HEK293 (cell line): Measurements from ENCODE around the gene RIPOR1.

Experiments
- OVOL3 ChIP-seq: fragments of 450-650 bp; formaldehyde crosslinking; IDR thresholded peaks from 2 replicates; pipeline ENCODE4 v1.5.1; 2016; ENCODE audit warnings: missing biosample characterization, missing genetic modification characterization
- TCF7L2 ChIP-seq: IDR thresholded peaks from 2 replicates; pipeline ENCODE4 v1.6.1; 2011; ENCODE audit warnings: low read depth, mild to moderate bottlenecking, inconsistent platforms, low read length, moderate library complexity, borderline replicate concordance
- ZBTB21 ChIP-seq: fragments of 450-650 bp; formaldehyde crosslinking; IDR thresholded peaks from 2 replicates; pipeline ENCODE4 v1.5.1; 2017; ENCODE audit warnings: missing biosample characterization, missing genetic modification characterization
- ZFP69B ChIP-seq: fragments of 450-650 bp; formaldehyde crosslinking; IDR thresholded peaks from 2 replicates; pipeline ENCODE4 v1.5.1; 2016; ENCODE audit warnings: missing biosample characterization, missing genetic modification characterization
- ZNF133 ChIP-seq: fragments of 450-650 bp; formaldehyde crosslinking; IDR thresholded peaks from 2 replicates; pipeline ENCODE4 v1.5.1; 2016; ENCODE audit warnings: missing biosample characterization, missing genetic modification characterization
- ZNF148 ChIP-seq: fragments of 450-650 bp; formaldehyde crosslinking; IDR thresholded peaks from 2 replicates; pipeline ENCODE4 v1.5.0; 2017; ENCODE audit warnings: missing biosample characterization, missing genetic modification characterization, borderline replicate concordance
- ZNF202 ChIP-seq: fragments of 450-650 bp; formaldehyde crosslinking; IDR thresholded peaks from 2 replicates; pipeline ENCODE4 v1.5.1; 2016; ENCODE audit warnings: missing biosample characterization, missing genetic modification characterization, borderline replicate concordance
- ZNF280C ChIP-seq: fragments of 450-650 bp; formaldehyde crosslinking; IDR thresholded peaks from 2 replicates; pipeline ENCODE4 v1.5.1; 2016; ENCODE audit warnings: missing biosample characterization, missing genetic modification characterization
- ZNF292 ChIP-seq: fragments of 450-650 bp; formaldehyde crosslinking; IDR thresholded peaks from 2 replicates; pipeline ENCODE4 v1.5.1; 2016; ENCODE audit warnings: low read depth, missing biosample characterization, missing genetic modification characterization, borderline replicate concordance
- ZNF335 ChIP-seq: fragments of 450-650 bp; formaldehyde crosslinking; conservative IDR thresholded peaks from 2 replicates; pipeline ENCODE4 v1.5.1; 2016; ENCODE audit warnings: missing biosample characterization, missing genetic modification characterization
- ZNF48 ChIP-seq: fragments of 450-650 bp; formaldehyde crosslinking; IDR thresholded peaks from 2 replicates; pipeline ENCODE4 v1.5.1; 2016; ENCODE audit warnings: missing biosample characterization, missing genetic modification characterization
- ZNF510 ChIP-seq: fragments of 450-650 bp; formaldehyde crosslinking; IDR thresholded peaks from 2 replicates; pipeline ENCODE4 v1.5.1; 2018; ENCODE audit warnings: mild to moderate bottlenecking, missing genetic modification characterization, missing biosample characterization; ENCODE audit not compliant: insufficient replicate concordance
- ZNF571 ChIP-seq: fragments of 450-650 bp; formaldehyde crosslinking; IDR thresholded peaks from 2 replicates; pipeline ENCODE4 v1.5.0; 2017; ENCODE audit warnings: missing biosample characterization, missing genetic modification characterization
- ZNF610 ChIP-seq: fragments of 450-650 bp; formaldehyde crosslinking; IDR thresholded peaks from 2 replicates; pipeline ENCODE4 v1.5.1; 2016; ENCODE audit warnings: missing biosample characterization, missing genetic modification characterization, borderline replicate concordance
- ZNF629 ChIP-seq: fragments of 450-650 bp; formaldehyde crosslinking; IDR thresholded peaks from 2 replicates; pipeline ENCODE4 v1.5.1; 2017; ENCODE audit warnings: missing biosample characterization, missing genetic modification characterization
- ZSCAN30 ChIP-seq: fragments of 450-650 bp; IDR thresholded peaks from 2 replicates; pipeline ENCODE4 v1.5.1; 2018; ENCODE audit warnings: missing biosample characterization, mild to moderate bottlenecking, missing genetic modification characterization, moderate library complexity
- TF ChIP-seq, protein P1 (sequence below): fragments of 450-650 bp; formaldehyde crosslinking; conservative IDR thresholded peaks from 2 replicates; pipeline ENCODE4 v1.5.1; 2016; ENCODE audit warnings: low read depth, missing biosample characterization, missing genetic modification characterization
- TF ChIP-seq, protein P2 (sequence below): fragments of 450-650 bp; formaldehyde crosslinking; IDR thresholded peaks from 2 replicates; pipeline ENCODE4 v1.5.1; 2016; ENCODE audit warnings: missing biosample characterization, missing genetic modification characterization
- TF ChIP-seq, protein P3 (sequence below): fragments of 450-650 bp; formaldehyde crosslinking; IDR thresholded peaks from 2 replicates; pipeline ENCODE4 v1.5.1; 2016; ENCODE audit warnings: missing biosample characterization, missing genetic modification characterization
- TF ChIP-seq, protein P4 (sequence below): fragments of 450-650 bp; formaldehyde crosslinking; IDR thresholded peaks from 2 replicates; pipeline ENCODE4 v1.5.1; 2016; ENCODE audit warnings: missing biosample characterization, missing genetic modification characterization

RIPOR1 gene

DNA sequence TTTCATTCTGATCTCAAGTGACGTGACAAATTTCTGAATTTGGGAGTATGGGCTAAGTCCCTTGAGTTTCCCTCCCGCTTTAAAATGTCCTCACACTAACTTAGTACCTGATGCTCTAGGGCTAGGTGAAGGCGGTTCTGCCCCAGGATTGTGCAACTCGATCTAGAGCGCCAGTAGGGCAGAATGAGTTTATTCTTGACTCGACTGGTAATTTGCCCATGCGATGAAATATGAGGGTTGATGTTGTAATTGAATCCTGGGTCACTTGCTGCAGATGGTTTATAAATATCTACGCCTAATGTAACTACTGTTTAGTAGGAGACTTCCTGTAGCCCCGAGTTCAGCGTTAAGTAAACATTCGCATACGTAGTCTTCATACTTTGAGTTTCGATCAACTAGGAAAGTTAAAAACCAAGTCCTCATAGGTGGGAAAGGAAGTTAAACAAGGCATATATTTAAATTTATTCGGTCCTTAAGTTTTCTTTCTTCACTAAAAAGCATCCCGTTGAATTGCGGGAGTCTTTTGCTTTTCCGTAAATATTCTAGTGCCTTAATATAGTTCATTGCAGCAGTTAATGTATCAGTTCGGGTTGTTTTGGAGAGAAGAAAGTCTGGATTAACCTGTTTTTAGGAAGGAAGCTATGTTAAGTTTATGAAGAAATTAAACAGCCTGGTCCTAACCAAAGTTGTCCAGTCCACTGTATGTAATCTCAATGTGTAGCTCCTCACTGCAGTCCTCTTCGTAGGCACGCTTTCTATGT, 35.3 kb downstream of the RIPOR1 start (continued):
- TF ChIP-seq, protein P1, sequence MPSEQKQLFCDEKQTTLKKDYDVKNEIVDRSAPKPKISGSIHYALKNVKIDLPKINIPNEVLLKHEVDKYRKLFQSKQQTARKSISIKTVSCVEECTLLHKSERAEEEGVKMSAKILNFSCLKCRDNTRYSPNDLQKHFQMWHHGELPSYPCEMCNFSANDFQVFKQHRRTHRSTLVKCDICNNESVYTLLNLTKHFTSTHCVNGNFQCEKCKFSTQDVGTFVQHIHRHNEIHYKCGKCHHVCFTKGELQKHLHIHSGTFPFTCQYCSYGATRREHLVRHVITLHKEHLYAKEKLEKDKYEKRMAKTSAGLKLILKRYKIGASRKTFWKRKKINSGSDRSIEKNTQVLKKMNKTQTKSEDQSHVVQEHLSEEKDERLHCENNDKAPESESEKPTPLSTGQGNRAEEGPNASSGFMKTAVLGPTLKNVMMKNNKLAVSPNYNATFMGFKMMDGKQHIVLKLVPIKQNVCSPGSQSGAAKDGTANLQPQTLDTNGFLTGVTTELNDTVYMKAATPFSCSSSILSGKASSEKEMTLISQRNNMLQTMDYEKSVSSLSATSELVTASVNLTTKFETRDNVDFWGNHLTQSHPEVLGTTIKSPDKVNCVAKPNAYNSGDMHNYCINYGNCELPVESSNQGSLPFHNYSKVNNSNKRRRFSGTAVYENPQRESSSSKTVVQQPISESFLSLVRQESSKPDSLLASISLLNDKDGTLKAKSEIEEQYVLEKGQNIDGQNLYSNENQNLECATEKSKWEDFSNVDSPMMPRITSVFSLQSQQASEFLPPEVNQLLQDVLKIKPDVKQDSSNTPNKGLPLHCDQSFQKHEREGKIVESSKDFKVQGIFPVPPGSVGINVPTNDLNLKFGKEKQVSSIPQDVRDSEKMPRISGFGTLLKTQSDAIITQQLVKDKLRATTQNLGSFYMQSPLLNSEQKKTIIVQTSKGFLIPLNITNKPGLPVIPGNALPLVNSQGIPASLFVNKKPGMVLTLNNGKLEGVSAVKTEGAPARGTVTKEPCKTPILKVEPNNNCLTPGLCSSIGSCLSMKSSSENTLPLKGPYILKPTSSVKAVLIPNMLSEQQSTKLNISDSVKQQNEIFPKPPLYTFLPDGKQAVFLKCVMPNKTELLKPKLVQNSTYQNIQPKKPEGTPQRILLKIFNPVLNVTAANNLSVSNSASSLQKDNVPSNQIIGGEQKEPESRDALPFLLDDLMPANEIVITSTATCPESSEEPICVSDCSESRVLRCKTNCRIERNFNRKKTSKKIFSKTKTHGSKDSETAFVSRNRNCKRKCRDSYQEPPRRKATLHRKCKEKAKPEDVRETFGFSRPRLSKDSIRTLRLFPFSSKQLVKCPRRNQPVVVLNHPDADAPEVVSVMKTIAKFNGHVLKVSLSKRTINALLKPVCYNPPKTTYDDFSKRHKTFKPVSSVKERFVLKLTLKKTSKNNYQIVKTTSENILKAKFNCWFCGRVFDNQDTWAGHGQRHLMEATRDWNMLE (tag by site-specific recombination): no peak; the same call in 1 of the 2 replicates
- no peak for TF ChIP-seq ZNF610 (tag by site-specific recombination)
- TF ChIP-seq ZNF133 (tag by site-specific recombination): no peak
- TF ChIP-seq, protein P2, sequence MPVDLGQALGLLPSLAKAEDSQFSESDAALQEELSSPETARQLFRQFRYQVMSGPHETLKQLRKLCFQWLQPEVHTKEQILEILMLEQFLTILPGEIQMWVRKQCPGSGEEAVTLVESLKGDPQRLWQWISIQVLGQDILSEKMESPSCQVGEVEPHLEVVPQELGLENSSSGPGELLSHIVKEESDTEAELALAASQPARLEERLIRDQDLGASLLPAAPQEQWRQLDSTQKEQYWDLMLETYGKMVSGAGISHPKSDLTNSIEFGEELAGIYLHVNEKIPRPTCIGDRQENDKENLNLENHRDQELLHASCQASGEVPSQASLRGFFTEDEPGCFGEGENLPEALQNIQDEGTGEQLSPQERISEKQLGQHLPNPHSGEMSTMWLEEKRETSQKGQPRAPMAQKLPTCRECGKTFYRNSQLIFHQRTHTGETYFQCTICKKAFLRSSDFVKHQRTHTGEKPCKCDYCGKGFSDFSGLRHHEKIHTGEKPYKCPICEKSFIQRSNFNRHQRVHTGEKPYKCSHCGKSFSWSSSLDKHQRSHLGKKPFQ (tag by site-specific recombination): no peak
- no peak for TF ChIP-seq ZFP69B (tag by site-specific recombination)
- TF ChIP-seq ZNF335 (tag by site-specific recombination): peak; percentile 7; the same call in 1 of the 2 replicates
- no peak for TF ChIP-seq ZNF148
- TF ChIP-seq ZNF571 (tag by site-specific recombination): no peak
- TF ChIP-seq, protein P3, sequence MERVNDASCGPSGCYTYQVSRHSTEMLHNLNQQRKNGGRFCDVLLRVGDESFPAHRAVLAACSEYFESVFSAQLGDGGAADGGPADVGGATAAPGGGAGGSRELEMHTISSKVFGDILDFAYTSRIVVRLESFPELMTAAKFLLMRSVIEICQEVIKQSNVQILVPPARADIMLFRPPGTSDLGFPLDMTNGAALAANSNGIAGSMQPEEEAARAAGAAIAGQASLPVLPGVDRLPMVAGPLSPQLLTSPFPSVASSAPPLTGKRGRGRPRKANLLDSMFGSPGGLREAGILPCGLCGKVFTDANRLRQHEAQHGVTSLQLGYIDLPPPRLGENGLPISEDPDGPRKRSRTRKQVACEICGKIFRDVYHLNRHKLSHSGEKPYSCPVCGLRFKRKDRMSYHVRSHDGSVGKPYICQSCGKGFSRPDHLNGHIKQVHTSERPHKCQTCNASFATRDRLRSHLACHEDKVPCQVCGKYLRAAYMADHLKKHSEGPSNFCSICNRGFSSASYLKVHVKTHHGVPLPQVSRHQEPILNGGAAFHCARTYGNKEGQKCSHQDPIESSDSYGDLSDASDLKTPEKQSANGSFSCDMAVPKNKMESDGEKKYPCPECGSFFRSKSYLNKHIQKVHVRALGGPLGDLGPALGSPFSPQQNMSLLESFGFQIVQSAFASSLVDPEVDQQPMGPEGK (tag by site-specific recombination): no peak
- TF ChIP-seq ZNF280C: no peak
- no peak for TF ChIP-seq ZBTB21 (tag by site-specific recombination)
- no peak for TF ChIP-seq ZNF292 (tag by site-specific recombination)
- TF ChIP-seq, protein P4, sequence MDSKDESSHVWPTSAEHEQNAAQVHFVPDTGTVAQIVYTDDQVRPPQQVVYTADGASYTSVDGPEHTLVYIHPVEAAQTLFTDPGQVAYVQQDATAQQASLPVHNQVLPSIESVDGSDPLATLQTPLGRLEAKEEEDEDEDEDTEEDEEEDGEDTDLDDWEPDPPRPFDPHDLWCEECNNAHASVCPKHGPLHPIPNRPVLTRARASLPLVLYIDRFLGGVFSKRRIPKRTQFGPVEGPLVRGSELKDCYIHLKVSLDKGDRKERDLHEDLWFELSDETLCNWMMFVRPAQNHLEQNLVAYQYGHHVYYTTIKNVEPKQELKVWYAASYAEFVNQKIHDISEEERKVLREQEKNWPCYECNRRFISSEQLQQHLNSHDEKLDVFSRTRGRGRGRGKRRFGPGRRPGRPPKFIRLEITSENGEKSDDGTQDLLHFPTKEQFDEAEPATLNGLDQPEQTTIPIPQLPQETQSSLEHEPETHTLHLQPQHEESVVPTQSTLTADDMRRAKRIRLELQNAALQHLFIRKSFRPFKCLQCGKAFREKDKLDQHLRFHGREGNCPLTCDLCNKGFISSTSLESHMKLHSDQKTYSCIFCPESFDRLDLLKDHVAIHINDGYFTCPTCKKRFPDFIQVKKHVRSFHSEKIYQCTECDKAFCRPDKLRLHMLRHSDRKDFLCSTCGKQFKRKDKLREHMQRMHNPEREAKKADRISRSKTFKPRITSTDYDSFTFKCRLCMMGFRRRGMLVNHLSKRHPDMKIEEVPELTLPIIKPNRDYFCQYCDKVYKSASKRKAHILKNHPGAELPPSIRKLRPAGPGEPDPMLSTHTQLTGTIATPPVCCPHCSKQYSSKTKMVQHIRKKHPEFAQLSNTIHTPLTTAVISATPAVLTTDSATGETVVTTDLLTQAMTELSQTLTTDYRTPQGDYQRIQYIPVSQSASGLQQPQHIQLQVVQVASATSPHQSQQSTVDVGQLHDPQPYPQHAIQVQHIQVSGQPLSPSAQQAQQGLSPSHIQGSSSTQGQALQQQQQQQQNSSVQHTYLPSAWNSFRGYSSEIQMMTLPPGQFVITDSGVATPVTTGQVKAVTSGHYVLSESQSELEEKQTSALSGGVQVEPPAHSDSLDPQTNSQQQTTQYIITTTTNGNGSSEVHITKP (tag by site-specific recombination): no peak
- TF ChIP-seq ZNF629 (tag by site-specific recombination): no peak; the same call in 1 of the 2 replicates
- TF ChIP-seq OVOL3 (tag by site-specific recombination): peak; percentile 23; the same call in 1 of the 2 replicates
- TF ChIP-seq ZNF202 (tag by site-specific recombination): no peak
- no peak for TF ChIP-seq ZNF48 (tag by site-specific recombination)
- TF ChIP-seq ZSCAN30: no peak
- TF ChIP-seq TCF7L2: no peak
- TF ChIP-seq ZNF510 (tag by site-specific recombination): no peak
